HG02884 (cell line): Measurements from ENCODE around the gene TMEM59L.
"Not testable (repeated sequence)": the region's sequence is repeated elsewhere in the genome, so short reads cannot be mapped to it uniquely, and the experiment has no call there.

Experiments used
- ATAC-seq: cut with Tn5 transposase; IDR thresholded peaks from one replicate; pipeline ENCODE4 v1.9.1; 2021; ENCODE audit warnings: mild to moderate bottlenecking, moderate library complexity; ENCODE audit not compliant: unreplicated experiment

Gene TMEM59L

DNA sequence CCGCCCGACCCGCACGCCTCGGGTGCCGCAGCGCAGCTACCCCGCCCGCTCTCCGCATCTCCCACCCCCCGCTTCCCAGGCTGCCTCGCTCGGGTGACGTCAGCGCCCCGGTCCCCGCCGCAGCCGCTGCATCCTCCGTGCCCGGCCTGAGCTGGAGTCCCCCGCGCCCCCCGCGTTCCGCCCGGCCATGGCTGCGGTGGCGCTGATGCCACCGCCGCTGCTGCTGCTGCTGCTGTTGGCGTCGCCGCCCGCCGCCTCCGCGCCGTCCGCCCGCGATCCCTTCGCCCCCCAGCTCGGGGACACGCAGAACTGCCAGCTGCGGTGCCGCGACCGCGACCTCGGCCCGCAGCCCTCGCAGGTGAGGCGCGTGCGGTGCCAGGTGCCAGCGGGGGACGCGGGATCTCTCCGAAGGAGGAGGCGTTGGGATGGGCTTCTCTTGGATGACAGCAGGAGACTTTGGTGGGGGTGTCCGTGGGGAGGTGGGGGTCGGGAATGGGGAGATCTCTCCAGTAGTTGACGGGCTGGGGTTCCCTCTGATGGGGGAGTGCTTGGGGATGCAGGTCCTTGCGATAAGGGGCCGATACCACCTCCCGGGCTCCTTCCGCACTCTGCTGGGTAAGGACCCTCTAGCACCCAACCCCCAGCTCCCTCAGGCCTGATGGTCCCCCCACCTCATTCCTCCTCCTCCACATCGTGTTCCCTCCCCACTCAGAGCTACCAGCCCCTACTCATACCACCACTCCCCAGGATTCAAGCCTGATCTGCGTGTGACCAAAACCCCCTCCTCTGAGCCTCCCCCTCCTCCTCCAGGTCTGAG, at the start of gene TMEM59L:
TSS of gene TMEM59L (plus strand) at position 99 of the 817 bp plus-strand sequence. CDS start at position 188, 89 bp downstream.
- ATAC-seq, result no peak

DNA sequence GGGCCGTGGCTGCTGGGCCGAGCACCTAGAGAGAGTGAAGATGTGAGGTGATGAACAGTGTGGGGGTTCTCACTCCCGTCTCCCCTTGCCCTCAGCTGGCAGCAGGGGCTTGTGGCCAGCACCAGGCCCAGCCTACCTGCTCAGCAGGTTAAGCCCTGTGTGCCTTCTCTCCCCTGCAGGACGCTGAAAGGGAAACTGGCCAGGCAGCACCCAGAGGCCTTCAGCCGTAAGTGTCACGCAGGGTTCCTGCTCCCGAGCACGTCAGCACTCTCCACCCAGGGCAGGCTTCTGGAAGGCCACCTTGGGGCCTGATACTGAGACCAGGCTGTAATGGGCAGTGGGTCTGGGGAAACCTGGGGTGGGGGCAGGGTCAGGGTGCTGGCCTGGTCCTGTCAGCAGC, 45.7 kb upstream of the TMEM59L start:
- ATAC-seq, result no peak

DNA sequence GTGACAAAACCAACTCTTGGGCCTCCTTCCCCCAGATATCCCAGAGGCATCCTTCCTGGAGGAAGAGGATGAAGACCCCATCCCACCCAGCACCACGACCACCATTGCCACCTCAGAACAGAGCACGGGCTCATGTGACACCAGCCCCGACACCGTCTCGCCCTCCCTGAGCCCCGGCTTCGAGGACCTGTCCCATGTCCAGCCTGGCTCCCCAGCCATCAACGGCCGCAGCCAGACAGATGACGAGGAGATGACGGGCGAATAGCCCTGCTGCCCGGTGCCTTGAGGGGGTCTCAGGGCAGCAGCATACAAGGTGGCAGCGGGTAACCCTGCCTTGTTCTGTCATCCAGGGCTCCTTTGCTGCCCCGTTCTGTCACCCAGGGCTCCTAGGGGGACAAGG, 44.3 kb upstream of the TMEM59L start:
- ATAC-seq, result no peak

DNA sequence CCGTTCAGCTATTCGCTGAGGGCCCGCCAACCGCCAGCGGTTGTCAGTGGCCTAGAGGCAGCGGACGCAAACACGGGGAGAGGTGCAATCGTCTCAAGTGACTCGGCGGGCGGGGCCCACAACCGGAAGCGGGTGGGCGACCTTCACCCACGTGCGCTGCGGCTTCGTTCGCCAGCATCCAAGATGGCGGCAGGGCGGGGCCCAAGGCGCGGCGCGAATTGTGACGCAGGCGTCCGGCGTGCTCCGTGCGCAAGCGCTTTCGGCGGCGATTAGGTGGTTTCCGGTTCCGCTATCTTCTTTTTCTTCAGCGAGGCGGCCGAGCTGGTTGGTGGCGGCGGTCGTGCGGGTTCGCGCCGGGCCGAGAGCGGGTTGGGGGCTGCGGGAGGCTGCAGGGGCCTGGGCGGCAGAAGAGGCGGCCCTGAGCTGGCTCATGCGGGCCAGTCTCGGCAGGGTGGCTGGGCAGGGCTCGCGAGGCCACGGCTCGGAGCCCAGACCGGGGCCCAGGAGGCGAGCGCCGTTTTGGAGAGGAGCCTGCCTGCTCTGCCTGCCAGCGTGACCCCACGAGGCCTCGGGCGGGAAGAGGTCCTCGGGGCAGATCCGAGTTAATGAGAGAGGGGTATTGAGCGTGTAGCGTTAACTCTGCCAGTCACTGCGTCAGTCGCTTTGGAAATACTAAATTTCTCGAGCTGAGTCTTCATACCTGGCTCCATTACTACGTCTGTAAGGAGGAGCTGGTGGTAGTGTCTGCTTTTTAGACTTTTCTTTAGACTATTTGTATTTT, 40.9 kb upstream of the TMEM59L start, which contains the start of gene UBA52:
TSS of gene UBA52 (plus strand) at position 294 of the 781 bp plus-strand sequence. CDS start 1,444 bp downstream, outside the sequence.
- peak; percentile 80 for ATAC-seq

DNA sequence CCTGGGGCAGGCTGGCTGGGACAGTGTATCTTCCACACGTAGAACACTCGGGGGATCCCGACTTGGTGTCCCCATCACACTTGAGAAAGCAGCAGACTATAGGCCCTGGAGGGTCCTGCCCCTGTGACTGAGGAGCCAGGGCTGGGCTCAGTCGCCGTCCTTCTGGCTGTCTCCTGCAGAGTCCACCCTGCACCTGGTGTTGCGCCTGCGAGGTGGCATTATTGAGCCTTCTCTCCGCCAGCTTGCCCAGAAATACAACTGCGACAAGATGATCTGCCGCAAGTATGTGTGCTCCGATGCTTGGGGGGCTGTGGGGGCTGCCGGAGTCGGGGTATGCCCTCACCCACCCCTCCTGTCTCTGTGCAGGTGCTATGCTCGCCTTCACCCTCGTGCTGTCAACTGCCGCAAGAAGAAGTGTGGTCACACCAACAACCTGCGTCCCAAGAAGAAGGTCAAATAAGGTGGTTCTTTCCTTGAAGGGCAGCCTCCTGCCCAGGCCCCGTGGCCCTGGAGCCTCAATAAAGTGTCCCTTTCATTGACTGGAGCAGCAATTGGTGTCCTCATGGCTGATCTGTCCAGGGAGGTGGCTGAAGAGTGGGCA, 37.9 kb upstream of the TMEM59L start:
- no peak for ATAC-seq

DNA sequence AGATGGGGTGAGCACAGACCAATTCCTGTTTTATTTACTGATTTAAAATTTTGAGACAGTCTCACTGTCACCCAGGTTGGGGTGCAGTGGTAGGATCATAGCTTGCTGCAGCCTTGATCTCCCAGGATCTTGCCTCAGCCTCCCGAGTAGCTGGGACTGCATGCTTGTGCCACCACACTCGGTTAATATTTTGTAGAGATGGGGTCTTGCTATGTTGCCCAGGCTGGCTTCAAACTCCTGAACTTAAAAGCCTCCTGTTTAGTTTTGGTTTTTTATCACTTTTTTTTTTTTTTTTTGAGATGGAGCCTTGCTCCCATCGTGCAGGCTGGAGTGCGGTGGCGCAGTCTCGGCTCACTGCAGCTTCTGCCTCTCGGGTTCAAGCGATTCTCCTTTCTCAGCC, 36.3 kb upstream of the TMEM59L start:
- no peak for ATAC-seq

DNA sequence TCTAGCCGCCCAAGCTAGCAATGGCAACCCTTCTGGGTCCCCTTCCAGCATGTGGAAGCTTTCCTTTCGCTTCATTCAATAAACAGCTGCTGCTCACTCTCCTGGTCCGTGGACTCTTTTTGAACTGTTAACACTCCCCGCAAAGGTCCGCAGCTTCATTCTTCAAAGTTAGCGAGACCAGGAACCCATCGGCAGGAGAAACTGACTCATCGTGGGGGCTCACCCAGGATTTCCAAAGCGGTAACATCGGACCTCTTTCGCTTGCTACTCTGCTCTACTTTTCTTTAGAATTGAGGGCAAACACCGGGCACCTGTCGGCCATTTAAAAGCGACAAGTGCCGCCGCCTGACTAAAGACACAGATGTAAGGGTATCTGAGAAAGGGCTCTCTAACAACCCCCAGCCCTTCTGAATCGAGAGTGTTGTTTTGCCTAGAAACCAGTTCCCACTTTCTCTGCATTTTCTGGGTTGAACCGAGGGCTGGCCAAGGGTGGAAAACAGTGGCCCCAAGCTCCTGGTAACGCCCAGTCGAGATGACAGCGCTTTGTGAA, 35.2 kb upstream of the TMEM59L start:
- ATAC-seq, result no peak

DNA sequence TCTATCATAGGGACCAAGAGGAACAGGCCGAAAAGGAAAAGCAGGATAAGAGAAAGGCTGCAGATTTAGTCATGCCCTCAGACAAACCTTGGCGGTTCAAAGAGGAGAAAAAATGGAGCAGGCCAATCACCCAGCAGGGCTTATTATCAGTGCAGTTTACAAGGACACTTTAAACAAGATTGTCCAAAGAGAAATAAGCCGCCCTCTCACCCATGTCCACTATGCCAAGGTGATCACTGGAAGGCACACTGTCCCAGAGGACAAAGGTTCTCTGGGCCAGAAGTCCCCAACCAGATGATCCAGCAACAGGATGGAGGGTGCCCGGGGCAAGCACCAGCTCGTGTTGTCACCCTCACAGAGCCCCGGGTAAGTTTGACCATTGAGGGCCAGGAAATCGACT, 32.4 kb upstream of the TMEM59L start:
- ATAC-seq, result no peak

DNA sequence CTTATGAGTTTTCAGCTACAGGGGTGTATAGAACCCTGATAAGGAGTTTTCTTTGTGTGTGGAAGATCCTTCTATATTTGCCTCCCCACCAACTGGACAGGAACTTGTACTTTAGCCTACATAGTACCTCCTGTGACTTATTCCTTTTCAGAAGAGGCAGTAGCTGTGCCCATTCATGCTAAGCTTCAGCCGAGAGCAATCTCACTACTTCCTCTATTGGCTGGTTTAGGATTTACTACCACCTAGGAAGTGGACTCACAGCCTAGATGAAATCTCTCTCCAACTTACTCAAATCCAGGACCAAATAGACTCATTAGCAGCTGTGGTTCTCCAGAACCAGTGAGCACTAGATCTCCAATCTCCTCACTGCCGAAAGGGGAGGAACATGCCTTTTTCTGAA, 26.4 kb upstream of the TMEM59L start:
- no peak for ATAC-seq

DNA sequence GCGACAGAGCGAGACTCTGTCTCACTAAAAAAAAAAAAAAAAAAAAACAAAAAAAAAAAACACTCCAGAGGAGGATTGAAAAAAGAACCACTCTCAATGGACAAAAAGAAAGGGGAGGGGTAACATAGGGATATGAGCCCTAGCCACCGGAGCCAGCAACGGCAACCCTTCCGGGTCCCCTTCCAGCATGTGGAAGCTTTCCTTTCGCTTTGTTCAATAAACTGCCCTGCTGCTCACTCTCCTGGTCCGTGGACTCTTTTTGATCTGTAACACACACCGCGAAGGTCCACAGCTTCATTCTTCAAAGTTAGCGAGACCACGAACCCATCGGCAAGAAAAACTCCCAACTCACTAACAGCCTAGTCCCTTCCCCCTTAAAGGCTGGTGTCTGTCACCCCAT, 25.1 kb upstream of the TMEM59L start:
- no peak for ATAC-seq

DNA sequence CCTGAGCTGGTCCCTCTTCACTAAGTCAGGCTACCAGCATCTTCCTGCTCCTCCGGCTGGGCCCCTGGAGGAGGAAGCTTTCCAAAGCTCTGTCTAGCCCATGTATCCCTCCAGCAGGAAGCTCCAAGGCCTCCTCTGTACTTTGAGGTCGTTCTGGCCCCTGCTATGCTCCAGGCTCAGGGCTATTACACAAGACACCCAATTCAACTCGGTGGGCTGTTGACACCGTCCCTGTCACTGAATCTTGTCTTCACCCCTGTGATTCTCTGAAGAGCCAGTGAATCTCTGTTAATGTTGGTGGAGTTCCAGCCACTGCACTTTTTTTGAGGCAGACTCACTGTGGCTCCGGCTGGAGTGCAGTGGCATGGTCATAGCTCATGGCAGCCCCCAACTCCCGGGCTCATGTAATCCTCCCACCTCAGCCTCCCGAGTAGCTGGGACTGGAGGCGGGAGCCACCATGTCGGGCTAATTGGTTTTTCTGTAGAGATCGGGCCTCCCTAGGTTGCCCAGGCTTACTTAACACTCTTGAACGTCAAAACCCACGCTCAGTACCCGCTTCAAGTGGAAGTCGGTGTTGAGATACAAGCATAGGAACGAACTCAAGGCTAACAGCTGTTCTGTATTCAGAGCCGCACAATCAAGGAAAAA, 24.6 kb upstream of the TMEM59L start:
- ATAC-seq, result no peak

DNA sequence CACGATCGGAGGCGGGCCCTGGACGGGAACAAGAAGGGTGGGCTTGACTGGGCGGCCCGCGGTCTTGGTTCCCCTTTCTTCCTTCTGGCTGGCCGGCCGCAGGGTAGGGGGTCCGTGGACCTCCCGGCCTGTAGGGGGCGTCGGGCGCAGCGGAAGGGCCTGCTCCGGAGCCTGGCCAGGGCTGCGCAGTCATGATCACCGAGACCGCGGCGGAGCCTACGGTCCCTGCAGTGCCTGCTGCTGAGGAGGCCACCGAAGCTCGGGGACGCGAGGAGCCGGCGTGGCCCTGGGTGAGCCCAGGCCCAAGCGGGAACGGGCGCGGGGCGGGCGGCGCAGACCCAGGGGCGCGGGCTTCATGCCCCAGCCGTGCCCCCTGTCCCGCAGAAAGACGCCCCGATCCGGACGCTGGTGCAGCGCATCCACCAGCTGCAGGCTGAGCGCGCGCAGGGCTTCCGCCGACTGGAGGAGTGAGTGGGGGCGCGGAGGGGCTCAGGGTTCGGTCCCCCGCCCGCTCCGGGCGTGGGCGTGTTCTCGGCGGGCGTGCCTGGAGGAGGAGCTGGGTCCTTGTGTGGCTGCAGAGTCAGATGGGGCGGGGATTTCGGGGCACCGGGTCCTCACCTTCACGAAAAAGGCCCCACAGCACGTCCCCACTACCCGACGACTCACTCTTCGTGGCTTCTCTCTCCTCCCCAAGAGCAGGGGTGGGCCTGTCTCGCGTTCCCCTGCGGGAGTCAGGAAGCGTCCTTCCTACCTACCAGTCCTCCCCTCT, 23.9 kb upstream of the TMEM59L start, which contains the start of gene REX1BD:
TSS of gene REX1BD (plus strand) at position 188 of the 769 bp plus-strand sequence. CDS start at position 192, 4 bp downstream.
- peak; percentile 69 for ATAC-seq

DNA sequence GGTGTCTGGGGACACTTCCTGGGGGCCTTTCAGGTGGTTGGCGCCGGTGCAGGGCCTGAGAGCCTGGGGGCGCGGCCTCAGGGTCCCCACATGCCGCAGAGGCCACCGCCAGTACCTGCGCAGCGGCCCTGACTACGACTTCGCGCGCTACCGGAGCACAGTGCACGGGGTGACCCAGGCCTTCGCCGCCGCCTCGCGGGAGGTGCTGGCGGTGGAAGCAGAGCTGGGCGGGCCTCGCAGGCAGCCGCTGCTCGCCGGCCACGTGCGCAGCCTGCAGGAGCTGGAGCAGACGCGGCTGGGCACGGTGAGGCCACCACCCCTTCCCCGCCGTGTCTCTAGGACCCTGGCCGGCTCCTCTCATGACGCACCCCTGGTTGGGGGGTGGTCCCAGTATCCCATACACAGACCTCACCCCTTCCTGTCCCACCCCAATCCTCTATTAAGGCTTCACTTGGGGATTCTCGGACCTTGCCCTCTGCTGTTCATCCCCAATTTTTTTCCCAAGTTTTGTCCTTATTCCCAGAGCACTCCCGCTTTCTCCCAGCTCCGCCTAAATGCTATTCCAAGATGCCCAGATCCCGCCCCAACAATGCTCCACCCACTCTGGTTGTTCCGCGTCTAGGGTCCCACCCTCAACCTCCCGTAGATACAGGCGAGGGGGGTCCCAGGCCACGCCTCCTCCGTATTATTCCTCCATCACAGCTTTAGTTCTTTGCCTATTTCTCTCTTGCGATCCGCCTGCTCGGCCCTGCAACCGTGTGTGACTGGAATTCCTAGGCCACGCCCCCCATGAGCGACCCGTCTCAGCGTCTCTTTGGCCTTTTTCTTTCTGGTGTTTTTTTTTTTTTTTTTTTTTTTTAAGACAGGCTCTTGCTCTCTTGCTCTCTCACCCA, 23.0 kb upstream of the TMEM59L start:
- ATAC-seq, result peak; percentile 24

DNA sequence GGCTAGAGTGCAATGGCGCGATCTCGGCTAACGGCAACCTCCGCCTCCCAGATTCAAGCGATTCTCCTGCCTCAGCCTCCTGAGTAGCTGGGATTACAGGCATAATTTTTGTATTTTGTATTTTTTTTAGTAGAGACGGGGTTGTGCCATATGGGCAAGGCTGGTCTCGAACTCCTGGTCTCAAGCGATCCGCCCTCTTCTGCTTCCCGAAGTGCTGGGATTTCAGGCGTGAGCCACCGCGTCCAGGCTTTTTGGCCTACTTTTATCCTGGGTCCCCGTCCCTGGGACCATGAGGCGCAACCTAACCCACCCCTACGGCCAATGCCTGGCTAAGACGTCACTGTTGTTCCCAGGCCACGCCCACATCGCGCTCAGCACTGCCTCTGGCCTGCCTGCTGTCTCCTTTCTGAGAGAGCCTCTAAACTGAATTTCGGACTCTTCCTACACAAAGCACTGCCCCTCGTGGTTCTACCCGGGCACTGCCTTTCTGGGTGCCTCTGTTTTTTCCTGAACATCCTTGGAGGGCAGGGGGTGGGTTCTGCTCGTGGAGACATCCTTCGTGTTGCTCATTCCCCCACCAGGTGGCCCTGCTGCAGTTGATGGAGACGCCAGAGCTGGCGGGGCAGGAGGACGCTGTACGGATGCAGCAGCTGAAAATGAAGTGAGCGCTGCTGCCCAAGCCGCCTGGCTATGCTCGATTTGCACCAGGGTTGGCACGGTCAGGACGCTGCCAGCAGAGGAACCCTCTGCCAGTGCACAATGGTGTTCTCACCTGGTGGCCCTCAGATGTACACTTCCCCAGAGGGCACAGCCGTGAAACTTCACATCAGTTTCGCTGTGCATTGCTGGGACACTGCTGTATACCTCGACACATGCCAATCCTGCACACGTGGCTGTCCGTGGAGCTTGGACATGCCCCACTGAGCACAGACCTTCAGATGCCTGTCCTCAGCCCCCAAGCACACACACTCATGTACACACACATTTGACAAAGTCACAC, 22.1 kb upstream of the TMEM59L start:
- no peak for ATAC-seq

DNA sequence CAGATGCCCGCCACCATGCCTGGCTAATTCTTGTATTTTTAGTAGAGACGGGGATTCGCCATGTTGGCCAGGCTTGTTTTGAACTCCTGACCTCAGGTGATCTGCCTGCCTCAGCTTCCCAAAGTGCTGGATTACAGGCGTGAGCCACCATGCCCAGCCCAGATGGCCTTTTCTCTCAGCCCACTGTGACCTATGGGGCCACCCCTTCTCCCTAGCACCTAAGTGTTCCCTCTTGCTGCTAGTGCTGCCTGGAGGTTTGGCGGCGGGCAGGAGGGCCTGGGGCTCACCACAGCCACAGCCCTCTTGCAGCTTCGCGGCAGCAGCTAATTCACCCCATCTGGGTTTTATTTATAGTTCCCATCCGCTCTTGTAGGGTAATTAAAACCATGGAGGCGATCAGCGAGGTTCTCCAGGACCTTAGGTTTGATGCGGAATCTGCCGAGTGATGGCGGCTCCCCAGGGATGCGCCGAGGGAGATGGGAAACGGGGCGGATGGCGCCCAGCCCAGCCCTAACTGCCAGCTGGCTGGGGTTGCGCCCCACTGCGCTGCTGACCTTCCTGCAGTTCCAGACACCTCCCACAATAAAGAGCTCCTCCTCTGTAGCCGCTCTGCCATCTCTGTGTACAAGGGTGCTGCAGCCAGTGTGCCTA, 20.8 kb upstream of the TMEM59L start:
- no peak for ATAC-seq

DNA sequence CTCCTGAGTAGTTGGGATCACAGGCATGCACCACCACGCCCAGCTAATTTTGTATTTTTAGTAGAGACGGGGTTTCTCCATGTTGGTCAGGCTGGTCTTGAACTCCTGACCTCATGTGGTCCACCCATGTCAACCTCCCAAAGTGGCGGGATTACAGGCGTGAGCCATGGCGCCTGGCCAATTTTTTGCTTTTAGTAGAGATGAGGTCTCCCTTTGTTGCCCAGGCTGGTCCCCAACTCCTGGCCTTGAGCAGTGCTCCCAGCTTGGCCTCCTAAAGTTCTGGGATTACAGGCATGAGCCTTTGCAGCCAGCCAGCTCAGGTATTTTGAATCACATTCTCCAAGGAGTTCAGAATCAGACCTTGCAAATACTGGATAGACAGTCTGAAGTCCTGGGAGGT, 19.9 kb upstream of the TMEM59L start:
- ATAC-seq, result not testable (repeated sequence)
